GM18507 (cell line): ENCODE data around the gene FERMT2.

Experiments used
- DNase-seq: peaks from one replicate; pipeline ENCODE4 v3.0.0; 2011; ENCODE audit warnings: low read depth; ENCODE audit not compliant: insufficient read length; ENCODE audit errors: extremely low spot score
- FAIRE-seq: peaks from 2 replicates; lab custom pipeline; 2011; peaks lifted over from hg19 to GRCh38; lab: Jason Lieb, UNC

Gene FERMT2

GRCh38 chr14:52836063-52836462 lies 114.8 kb downstream of the FERMT2 start:
- FAIRE-seq (no peak), DNase-seq (no peak)

- DNase-seq, result no peak
- no peak for FAIRE-seq
These were observed 115.5 kb downstream of the FERMT2 start for GRCh38 chr14:52835122-52835903.

DNA sequence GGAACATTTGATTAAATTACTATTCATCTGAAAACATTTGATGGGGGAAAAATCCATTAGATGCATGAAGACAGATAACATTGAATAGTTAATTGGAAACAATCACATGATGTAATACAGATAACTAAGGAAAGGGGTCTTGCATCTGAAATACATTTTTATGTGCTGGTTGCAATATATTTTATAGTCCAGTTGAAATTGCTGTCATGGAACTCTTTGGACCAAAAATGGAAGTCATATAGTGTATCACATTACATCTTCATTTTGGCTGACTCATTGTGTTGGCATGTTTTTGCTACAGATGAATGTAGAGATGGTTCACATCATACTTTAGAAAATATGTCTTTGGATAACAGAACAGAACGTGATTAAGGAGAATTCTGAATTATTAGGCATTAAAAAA lies 116.4 kb downstream of the FERMT2 start:
- DNase-seq, result no peak
- no peak for FAIRE-seq

GRCh38 chr14:52833891-52834290 lies 117.0 kb downstream of the FERMT2 start:
- no peak for FAIRE-seq
- DNase-seq, result no peak

DNA sequence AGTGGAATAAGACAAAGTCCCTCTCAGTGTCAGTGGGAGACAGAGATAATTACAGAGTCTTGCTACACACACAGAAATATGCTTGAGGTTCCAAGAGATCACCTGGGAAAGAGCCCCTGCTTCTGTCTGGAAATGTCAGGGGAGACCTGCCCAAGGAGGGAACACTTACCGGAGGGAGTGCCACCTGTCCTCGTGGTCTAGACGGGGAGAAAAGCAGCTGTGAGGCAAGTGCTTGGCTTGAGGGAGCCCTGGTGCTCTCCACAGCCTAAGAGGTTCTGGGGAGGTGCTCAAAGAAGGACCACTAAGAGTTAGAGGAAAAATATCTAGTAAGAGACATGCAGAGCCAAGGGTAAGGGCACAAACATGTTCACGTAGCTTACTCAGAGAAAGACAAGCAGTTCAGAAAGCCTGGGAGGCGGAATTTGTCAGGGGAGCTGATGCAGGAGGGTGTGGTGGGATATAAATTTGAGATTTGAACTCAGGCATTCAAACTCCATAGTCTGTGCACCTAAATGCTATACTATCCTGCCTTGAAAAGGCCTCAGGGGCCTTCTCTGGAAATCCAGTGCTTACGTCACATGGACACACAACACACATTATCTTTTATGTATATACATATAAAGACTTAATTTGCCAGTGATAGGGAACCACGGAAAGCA lies 121.2 kb downstream of the FERMT2 start:
- no peak for DNase-seq
- FAIRE-seq, result no peak

DNA sequence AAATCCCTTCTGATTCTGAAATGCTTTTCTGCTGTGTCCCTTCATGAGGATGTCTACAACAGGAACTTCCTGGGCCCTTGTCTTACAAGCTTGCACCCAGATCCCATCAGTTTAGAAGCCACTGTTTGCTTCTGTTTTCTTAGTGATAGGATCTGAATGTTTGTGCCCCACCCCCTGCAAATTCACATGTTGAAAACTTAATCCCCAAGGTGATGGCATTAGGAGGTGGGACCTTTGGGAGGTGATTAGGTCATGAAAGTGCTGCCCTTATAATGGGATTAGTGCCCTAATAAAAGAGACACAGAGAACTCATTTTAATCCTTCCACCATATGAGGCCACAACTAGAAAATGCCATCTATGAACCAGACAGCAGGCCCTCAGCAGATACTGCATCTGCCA lies 123.4 kb downstream of the FERMT2 start:
- no peak for FAIRE-seq
- no peak for DNase-seq

GRCh38 chr14:52825085-52825484 lies 125.8 kb downstream of the FERMT2 start:
- peak; percentile 31 for FAIRE-seq
- DNase-seq, result no peak

DNA sequence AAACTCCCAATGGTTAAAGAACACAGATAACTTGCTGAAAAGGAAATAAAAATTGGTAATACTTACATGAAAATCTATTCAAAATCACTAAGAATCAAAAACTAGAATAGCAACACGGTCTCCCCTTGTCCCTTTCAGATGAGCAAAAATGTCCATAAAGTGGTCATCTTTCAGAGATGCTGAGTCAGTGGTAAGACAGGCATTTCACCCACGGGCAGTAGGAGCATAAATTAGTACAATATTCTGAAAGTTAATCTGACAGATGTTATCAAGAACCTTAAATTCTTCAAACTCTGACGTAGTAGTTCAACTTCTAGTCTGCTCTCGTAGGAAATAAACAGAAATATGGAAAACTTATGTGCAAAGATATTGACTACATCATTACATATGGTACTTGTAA lies 126.4 kb downstream of the FERMT2 start:
- FAIRE-seq (no peak), DNase-seq (no peak)

- no peak for FAIRE-seq
These were observed 129.0 kb downstream of the FERMT2 start for GRCh38 chr14:52821805-52822250.

GRCh38 chr14:52808101-52808500 lies 142.7 kb downstream of the FERMT2 start:
- DNase-seq, result no peak
- no peak for FAIRE-seq

More at GRCh38 chr14:52821805-52822250, 129.0 kb downstream of the FERMT2 start:
- DNase-seq, result no peak
